Memory B cell (primary cell): Measurements from ENCODE around the gene LRP1.

Source experiments
- ATAC-seq: fragments of 150-1000 bp; cut with Tn5 transposase; 2 replicates; pipeline ENCODE4 v1.10.0; 2021; ENCODE audit warnings: low read depth, mild to moderate bottlenecking, moderate library complexity
- DNase-seq, 2 donors: peaks; one replicate each; pipeline ENCODE4 v3.0.0; 2022; ENCODE audit warnings: low spot score in 2 of 2
- H3K27ac Mint-ChIP-seq: one replicate; pipeline ENCODE4 v1.8.0; 2022; ENCODE audit warnings: mild to moderate bottlenecking, moderate library complexity, mixed read lengths
- H3K27me3 Mint-ChIP-seq: one replicate; pipeline ENCODE4 v1.8.0; 2022; ENCODE audit warnings: mixed read lengths
- H3K36me3 Mint-ChIP-seq: one replicate; pipeline ENCODE4 v1.8.0; 2022; ENCODE audit warnings: mild to moderate bottlenecking, mixed read lengths
- H3K4me1 Mint-ChIP-seq: one replicate; pipeline ENCODE4 v1.8.0; 2022; ENCODE audit warnings: mixed read lengths
- H3K4me3 Mint-ChIP-seq: one replicate; pipeline ENCODE4 v1.8.0; 2022; ENCODE audit warnings: mild to moderate bottlenecking, moderate library complexity, mixed read lengths
- H3K9me3 Mint-ChIP-seq: one replicate; pipeline ENCODE4 v1.8.0; 2022; ENCODE audit warnings: mixed read lengths

The LRP1 gene

DNA sequence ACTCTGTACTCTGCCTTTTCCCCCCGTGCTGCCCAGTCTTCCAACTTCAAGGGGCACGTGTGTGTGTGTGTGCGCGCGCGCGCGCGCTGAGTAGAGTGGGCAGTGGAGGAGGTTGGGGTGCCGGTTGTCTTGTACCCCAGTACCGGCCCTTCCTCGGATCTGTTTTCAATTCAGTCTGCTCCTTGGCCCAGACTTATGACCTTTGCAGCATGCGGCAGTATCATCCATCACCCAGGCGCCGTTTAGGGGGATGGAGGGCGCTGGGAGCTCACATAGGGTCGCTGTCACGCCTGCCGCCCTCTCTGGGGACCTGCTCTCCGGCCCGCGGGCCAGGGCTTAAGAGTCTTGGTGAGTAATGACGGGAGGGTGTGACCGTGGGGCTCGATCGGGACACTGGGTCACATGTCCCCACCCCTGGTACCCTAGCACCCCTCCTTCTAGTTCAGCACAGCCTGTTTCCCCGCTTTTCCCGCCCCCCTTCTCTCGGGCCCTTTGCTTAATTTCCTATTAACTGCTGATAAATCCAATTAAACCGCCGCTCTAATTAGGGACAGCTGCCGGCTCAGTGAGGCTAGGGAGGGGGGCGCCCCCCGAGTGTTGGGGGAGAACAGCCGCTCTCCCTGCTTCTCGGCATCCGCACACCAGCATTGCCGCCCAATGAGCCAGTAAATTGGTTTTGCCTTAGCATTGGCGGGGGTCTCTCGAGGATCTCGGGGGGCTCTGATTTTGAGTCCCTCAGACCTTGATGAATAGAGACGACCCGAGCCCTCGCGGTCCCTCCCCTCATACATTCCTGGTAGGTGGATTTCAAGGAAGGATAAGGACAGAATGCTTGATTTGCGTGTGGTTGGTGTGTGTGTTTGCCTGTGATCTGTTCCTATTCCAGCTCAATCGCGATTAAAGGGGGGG, 113.4 kb downstream of the LRP1 start:
- H3K27me3 Mint-ChIP-seq = peaks cover 5% of the 10 kb centered on the region
- peak overlapping the region; percentile 64 for H3K27ac Mint-ChIP-seq
- H3K4me1 Mint-ChIP-seq = peaks cover 42% of the 10 kb centered on the region

DNA sequence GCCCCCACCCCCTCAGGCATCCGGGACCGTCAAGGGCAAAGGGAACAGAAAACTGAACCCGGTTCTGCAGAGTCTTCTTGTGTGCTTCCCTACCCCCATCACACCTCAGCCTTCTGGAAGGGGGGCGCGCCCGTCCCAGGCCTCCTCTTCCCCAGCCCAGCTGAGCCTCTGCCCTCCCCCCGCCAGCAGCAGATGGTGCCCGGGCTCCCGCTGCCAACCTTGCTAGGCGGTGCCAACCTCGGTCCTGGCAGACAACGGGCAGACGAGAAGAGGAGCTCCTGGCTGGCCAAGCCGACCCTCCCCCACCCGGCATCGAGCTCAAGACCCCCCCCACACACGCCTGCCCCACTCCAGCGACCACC, 114.0 kb downstream of the LRP1 start:
- H3K36me3 Mint-ChIP-seq = peaks cover 1% of the 10 kb centered on the region
- H3K27ac Mint-ChIP-seq = peak overlapping the region; percentile 64
- peak; percentile 31 to 59 for DNase-seq
- peak; percentile 1 for ATAC-seq
- H3K4me1 Mint-ChIP-seq = peaks cover 36% of the 10 kb centered on the region
- H3K9me3 Mint-ChIP-seq = no peaks in the 10 kb centered on the region
- peak overlapping the region; percentile 86 for H3K4me3 Mint-ChIP-seq
- H3K27me3 Mint-ChIP-seq = peaks cover 5% of the 10 kb centered on the region

More for the DNA sequence above, 113.4 kb downstream of the LRP1 start:
- Mint-ChIP-seq H3K4me3 (peak overlapping the region; percentile 86), H3K9me3 (no peaks in the 10 kb centered on the region), H3K36me3 (no peaks in the 10 kb centered on the region)
- no peak for ATAC-seq
- DNase-seq = peak in 1 of 2 donors; percentile 41

DNA sequence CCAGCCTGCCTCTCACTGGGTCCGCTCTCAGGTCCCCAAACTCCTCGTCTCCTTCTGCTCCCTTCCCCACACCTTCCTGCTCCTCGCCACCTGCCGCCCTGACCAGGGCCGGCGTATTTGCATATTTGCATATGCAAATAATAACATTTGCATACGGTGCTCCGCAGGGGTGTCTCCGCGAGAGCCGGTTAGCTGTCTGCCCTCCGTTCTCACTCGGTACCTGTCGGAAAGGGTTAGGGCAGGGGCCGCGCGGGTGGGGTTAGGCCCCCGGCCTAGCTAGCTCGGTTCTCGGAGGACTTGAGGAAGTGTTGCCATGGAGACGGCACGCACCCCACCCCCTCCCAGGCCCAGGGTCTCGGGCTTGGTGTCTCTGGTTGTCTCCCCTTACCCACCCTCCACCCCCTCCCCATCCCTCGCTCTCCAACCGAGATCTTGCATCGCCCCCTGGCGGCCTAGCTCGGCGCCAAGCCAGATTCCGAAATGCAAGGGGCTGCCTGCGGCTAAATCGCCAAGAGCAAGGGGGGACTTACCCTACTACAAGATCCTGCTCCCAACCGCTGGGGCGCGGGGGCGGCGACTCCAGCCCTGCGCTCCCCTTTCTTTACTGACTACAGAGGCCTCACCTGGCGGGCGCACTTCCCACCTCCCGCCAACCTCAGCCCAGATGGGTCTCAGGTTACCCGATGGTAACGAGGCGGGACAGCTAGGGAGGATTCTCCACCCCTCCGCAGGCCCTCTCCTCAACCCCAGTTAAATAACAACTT, 114.6 kb downstream of the LRP1 start:
- H3K36me3 Mint-ChIP-seq = peaks cover 1% of the 10 kb centered on the region
- peaks cover 31% of the 10 kb centered on the region for H3K4me1 Mint-ChIP-seq
- H3K27ac Mint-ChIP-seq = peak overlapping the region; percentile 64
- no peaks in the 10 kb centered on the region for H3K9me3 Mint-ChIP-seq
- ATAC-seq (peak; percentile 61), DNase-seq (peak; percentile 80 to 91)
- peak overlapping the region; percentile 86 for H3K4me3 Mint-ChIP-seq
- peaks cover 3% of the 10 kb centered on the region for H3K27me3 Mint-ChIP-seq

DNA sequence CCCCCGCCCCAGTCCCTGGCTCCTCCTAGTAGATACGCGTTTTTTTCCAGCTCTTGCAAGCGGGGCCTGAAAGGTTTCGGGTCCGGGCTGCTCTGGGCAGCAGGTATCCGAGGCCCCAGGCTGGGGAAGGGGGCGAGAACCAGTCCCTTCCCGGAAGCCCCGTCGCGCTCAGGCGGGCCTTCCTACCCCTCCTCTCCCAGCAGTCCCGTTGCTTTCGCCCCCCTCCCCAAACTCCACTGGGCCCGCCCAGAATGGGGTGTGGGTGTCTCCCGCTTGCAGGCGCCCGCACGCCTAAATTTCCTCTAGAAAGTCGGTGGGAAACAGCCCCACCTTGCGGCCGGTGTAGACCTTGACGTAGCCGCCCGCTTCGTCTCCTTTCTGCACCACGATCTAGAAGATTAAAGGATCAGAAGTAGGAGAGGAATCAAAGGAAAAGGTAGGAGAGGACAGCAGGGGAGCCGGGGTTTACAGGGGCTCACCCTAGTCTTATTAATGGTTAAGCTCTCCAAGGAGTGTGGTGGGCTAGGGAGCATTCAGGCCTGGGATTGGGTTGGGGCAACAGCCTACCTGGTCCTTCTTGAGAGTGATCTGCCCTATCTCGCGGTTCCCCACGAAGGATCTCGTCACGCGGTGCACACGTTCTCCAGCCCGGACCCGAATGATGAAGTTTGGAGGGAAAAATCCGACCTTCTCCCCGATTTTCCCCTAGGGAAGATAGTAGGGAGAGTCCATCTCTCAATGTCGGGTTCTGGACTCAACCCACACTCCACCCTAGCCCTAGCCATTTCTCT, 115.4 kb downstream of the LRP1 start:
- Mint-ChIP-seq H3K27ac (no peak overlapping the region), H3K36me3 (peaks cover 1% of the 10 kb centered on the region), H3K27me3 (peaks cover 3% of the 10 kb centered on the region), H3K4me1 (peaks cover 31% of the 10 kb centered on the region), H3K4me3 (peak overlapping the region; percentile 86), H3K9me3 (no peaks in the 10 kb centered on the region)
- ATAC-seq = peak; percentile 16
- DNase-seq = peak; percentile 81 to 89

DNA sequence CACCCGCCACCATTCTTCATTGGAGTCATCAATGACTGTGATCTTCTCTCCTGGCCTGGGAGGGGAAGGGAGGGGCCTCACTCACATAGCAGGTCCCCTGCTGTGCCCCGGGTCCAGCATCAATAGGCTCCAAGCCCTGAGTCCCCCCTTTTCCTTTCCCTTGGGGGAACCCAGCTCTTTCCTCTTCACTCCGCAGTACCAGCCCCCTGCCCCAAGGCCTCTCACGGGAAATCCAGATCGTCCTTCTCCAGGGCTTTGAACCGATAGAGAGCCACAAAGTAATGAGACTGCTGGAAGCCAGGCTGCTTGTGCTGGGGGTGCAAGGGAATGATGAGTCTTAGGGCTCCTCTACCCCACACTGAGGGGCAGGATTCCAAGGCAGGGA, 116.0 kb downstream of the LRP1 start:
- Mint-ChIP-seq H3K4me3 (no peak overlapping the region), H3K36me3 (peaks cover 1% of the 10 kb centered on the region), H3K9me3 (no peaks in the 10 kb centered on the region), H3K27me3 (peaks cover 3% of the 10 kb centered on the region), H3K4me1 (peaks cover 34% of the 10 kb centered on the region), H3K27ac (no peak overlapping the region)
- DNase-seq = no peak
- no peak for ATAC-seq

DNA sequence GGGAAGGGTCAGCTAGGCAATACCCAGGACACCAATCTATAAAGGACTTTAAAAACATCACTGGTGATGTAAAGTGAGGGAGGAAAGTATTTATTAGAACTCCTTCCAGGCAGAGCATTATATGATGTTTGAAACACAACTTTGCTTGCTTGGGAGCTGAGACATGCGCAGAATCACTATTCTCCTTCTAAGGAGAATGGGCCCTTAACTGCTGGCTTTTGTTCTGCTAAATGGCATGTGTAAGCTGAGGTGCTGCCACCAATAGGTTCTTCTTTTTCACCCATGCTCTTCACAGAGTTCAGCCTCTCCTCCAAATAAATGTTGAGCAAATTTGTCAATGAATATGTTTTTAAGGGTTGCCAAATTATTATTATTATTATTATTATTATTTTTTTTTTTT, 118.8 kb downstream of the LRP1 start:
- Mint-ChIP-seq H3K27me3 (peaks cover 2% of the 10 kb centered on the region), H3K4me3 (no peak overlapping the region), H3K4me1 (peaks cover 16% of the 10 kb centered on the region), H3K9me3 (no peaks in the 10 kb centered on the region), H3K27ac (no peak overlapping the region), H3K36me3 (peaks cover 1% of the 10 kb centered on the region)
- ATAC-seq = no peak
- no peak for DNase-seq

DNA sequence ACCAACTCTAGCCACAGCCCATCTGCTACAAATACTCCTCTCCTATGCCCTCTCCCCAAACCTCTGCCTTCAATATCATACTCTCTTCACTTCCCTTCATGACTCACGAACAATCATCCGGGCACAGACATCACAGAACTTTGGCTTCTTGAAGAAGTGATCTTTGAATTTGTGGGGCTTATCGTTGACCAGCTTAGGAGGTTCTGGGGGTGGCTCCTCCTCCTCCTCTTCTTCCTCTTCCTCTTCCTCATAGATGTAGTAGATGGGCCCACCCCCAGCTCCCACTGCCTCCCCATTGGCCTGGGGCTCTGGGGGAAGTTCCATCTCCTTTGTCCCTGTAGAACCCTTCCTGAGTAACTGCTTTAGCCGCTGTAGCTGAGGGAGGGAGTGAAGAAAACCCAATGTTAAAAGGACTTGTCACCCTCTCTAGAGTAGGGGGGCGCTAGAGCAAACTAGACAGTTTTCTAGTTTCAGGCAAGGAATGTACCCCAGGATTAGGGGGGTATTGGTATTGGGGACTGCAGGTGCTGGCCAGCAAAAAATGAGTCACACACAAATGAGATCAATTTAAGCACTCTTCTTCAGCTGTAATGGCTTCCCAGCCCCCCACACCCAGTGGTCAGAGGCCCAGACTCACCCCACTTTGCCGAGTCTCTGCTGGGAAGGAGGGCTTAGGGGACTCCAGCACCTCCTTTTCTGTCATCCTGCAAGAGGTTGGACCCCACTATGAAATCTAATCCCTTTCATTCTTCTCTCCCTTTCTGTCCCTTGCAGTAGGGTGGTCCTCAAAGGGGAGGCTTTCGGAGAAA, 120.9 kb downstream of the LRP1 start:
- H3K36me3 Mint-ChIP-seq = peaks cover 4% of the 10 kb centered on the region
- H3K4me1 Mint-ChIP-seq = peaks cover 7% of the 10 kb centered on the region
- H3K27ac Mint-ChIP-seq = no peak overlapping the region
- H3K9me3 Mint-ChIP-seq = no peaks in the 10 kb centered on the region
- H3K4me3 Mint-ChIP-seq = peak overlapping the region; percentile 60
- ATAC-seq (peak; percentile 48), DNase-seq (no peak)
- H3K27me3 Mint-ChIP-seq = no peaks in the 10 kb centered on the region

DNA sequence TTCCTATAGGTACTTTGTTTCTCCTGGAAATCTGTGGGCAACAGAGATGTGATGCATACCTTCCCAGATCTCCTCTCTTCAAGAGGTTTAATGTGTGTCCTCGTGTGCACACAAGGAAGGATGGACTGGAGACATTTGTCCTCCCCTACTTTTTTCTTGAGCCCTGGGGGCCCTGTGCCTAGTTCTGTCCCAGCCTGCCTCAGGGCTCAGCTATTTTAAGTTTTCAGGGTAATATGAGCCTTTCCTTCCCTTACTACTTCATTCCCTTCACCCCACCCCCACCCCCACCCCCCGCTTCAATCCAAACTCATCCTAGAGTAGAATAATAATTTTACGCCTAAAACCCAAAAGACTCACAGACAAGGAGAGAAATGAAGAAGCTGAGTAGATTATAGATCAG, 122.3 kb downstream of the LRP1 start:
- no peak overlapping the region for H3K27ac Mint-ChIP-seq
- no peaks in the 10 kb centered on the region for H3K27me3 Mint-ChIP-seq
- H3K36me3 Mint-ChIP-seq = peaks cover 4% of the 10 kb centered on the region
- no peaks in the 10 kb centered on the region for H3K9me3 Mint-ChIP-seq
- DNase-seq = no peak
- H3K4me3 Mint-ChIP-seq = no peak overlapping the region
- no peak for ATAC-seq
- H3K4me1 Mint-ChIP-seq = peaks cover 7% of the 10 kb centered on the region

DNA sequence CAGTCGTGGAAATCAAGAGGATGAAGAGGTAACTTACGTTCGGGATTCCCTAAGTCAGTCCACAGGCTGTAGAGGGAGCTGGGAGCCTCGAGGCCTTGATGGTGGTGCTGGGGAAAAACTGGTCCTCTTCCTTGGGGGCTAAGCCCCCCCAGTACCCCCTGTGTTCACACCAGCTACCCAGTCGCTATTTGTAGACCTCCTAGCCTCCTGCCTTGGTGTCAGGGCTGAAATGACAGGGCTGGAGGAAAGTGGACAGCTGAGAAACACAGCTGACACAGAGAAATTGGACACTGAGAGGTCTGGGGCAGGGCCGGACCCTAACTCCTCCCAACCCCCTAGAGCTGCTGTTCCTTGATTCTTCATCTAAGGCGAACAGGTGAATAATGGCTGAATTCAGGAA, 122.7 kb downstream of the LRP1 start, which contains the start of gene STAC3:
Gene STAC3 (minus strand): TSS at position 232 of the 400 bp plus-strand sequence. CDS start 1,551 bp downstream, outside the sequence.
- ATAC-seq = no peak
- no peaks in the 10 kb centered on the region for H3K9me3 Mint-ChIP-seq
- no peak for DNase-seq
- no peaks in the 10 kb centered on the region for H3K27me3 Mint-ChIP-seq
- H3K36me3 Mint-ChIP-seq = peaks cover 7% of the 10 kb centered on the region
- H3K4me3 Mint-ChIP-seq = no peak within 1 kb of the TSS
- H3K27ac Mint-ChIP-seq = no peak within 1 kb of the TSS
- H3K4me1 Mint-ChIP-seq = peaks cover 7% of the 10 kb centered on the region

DNA sequence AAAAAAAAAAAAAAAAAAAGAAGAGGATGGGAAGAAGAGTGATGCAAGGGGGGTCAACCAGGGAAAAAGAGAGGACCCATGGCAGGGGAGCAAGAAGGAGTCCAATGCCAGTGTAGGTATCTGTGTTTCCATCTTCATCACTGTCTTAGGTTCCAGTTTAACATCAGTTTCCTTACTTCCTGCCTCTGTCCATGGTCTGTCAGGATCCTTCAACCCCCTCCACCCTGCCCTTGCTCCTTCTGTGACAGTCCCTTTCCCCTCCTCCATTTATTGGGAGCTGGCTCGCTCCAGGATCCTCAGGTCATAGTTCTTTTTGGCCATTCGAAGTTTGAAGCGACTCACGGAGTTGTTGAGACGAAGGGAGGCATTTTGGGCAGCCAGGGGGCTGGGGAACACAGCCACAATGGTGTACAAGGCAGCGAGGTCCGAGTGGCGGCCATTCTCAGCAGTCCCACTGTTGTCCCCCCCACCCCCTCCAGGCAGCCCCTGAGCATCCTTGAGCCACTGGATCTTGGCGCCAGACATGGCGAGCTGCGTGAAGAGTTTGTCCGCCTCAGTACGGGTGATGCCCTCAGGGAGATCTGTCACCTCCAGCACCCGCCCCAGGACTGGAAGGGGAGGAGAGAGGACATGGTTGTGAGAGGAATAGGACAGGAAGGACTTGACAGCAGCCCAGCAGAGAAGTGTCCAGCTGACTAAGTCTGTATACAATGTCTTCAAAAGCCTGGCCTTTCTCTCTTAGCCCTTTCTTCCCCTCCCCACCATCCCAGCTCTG, 126.4 kb downstream of the LRP1 start:
- H3K4me1 Mint-ChIP-seq = no peaks in the 10 kb centered on the region
- H3K4me3 Mint-ChIP-seq = no peak overlapping the region
- peaks cover 14% of the 10 kb centered on the region for H3K36me3 Mint-ChIP-seq
- no peaks in the 10 kb centered on the region for H3K9me3 Mint-ChIP-seq
- no peak for ATAC-seq
- no peaks in the 10 kb centered on the region for H3K27me3 Mint-ChIP-seq
- DNase-seq = no peak
- no peak overlapping the region for H3K27ac Mint-ChIP-seq

DNA sequence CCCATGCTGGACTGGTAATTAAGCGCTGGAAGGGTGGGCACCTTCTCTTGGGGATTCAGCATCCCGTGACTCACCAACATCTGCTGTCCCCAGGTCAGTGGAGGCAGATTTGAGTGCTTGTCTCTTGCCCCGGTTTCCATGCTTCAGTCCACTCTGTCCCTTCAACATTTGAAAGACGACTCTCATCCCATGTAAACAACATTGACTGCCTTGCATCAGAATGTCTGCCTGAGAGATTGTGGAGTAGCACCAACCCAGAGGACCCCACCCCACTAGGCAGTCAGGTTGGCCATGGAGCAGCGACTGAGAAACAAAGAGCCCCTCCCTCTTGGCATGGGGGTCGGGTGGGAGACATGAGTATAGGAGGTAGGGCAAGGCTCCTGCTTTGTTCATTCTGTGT, 127.6 kb downstream of the LRP1 start:
- no peak overlapping the region for H3K27ac Mint-ChIP-seq
- H3K4me1 Mint-ChIP-seq = no peaks in the 10 kb centered on the region
- peaks cover 21% of the 10 kb centered on the region for H3K36me3 Mint-ChIP-seq
- ATAC-seq (no peak), DNase-seq (no peak)
- no peak overlapping the region for H3K4me3 Mint-ChIP-seq
- H3K9me3 Mint-ChIP-seq = no peaks in the 10 kb centered on the region
- no peaks in the 10 kb centered on the region for H3K27me3 Mint-ChIP-seq

DNA sequence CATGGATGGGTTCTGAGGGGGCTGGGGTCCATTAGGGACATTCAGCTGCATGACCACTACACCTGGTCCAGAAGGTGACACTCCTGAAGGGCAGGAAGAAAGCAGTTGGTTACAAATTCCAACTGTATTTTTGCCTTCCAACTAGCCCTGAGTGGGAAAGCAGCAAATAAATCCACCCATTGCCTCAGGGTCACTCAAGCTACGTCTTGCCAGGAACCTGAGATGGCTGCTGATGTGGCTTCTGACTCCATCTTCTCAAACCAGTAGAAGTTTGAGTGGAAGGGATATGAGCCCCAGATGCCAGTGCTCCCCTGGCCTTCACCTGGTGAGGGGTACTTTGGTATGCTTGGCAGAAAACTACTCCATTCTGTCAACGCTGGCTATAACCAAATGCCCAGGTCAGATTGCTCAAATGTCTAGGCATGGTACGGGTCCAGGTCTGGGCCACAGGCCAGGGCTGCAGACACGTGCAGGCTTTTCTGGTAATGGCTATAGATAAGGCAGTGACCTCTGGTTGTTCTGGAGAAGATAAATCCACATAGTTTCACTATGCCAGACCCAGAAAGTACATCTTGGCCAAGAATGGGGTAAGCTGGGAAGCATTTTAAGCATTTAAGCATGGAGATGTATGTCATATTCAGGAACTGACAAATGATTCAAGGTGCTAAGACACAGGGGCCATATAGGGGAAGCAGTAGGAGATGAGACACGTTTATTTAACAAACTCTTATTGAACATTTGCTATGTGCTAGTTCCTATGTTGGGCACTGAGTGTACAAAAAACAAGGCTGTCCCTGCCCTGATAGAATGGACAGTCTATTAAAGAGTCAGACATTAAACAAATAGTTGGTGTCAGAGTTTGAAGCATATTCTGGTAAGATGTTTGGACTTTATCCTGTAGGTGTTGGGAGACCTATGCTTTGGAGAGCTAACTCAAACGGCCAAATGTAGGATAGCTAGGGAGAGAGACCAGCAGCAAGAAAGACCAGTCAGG, 131.0 kb downstream of the LRP1 start:
- H3K27ac Mint-ChIP-seq = no peak overlapping the region
- peaks cover 4% of the 10 kb centered on the region for H3K4me1 Mint-ChIP-seq
- H3K27me3 Mint-ChIP-seq = no peaks in the 10 kb centered on the region
- no peak overlapping the region for H3K4me3 Mint-ChIP-seq
- H3K9me3 Mint-ChIP-seq = no peaks in the 10 kb centered on the region
- ATAC-seq (no peak), DNase-seq (no peak)
- H3K36me3 Mint-ChIP-seq = peaks cover 25% of the 10 kb centered on the region
